H9 (cell line): Measurements from ENCODE around the gene MSH3. TPM values are rescaled to one million over a fixed set of nuclear protein-coding genes. Genes with fewer than 3 reads are reported as not detected.
A peak's percentile ranks its signal among the peaks of the same experiment; 100 is the strongest.

Experiments used
- DNase-seq: peaks from one replicate; pipeline ENCODE4 v3.0.0-alpha.2; 2017
- H2AFZ ChIP-seq: one replicate; pipeline ENCODE4 v1.6.1; 2013; ENCODE audit warnings: mild to moderate bottlenecking, low read length, control low read depth, moderate library complexity
- H2AK5ac ChIP-seq: 2 replicates; pipeline ENCODE4 v1.6.1; 2013; ENCODE audit warnings: low read length, control low read depth, mixed read lengths; ENCODE audit not compliant: insufficient read length
- H2BK120ac ChIP-seq: one replicate; pipeline ENCODE4 v1.6.1; 2013; ENCODE audit warnings: low read depth, mild to moderate bottlenecking, low read length, control low read depth, inconsistent platforms; ENCODE audit not compliant: poor library complexity, severe bottlenecking
- H2BK12ac ChIP-seq: 2 replicates; pipeline ENCODE4 v1.6.1; 2013; ENCODE audit warnings: low read length, control low read depth, mixed read lengths, low read depth; ENCODE audit not compliant: insufficient read length
- H2BK15ac ChIP-seq: 2 replicates; pipeline ENCODE4 v1.6.1; 2013; ENCODE audit warnings: low read depth, low read length, control low read depth
- H2BK20ac ChIP-seq: one replicate; pipeline ENCODE4 v1.6.1; 2013; ENCODE audit warnings: low read depth, mild to moderate bottlenecking, low read length, control low read depth, inconsistent platforms; ENCODE audit not compliant: poor library complexity, severe bottlenecking
- H2BK5ac ChIP-seq: 2 replicates; pipeline ENCODE4 v1.6.1; 2013; ENCODE audit warnings: low read length, control low read depth, mixed read lengths; ENCODE audit not compliant: insufficient read length
- H3K14ac ChIP-seq: 2 replicates; pipeline ENCODE4 v1.6.1; 2013; ENCODE audit warnings: low read length, control low read depth; ENCODE audit not compliant: insufficient read depth
- H3K18ac ChIP-seq: 2 replicates; pipeline ENCODE4 v1.6.1; 2013; ENCODE audit warnings: low read depth, mild to moderate bottlenecking, mixed read lengths, low read length, control low read depth; ENCODE audit not compliant: insufficient read length
- H3K23ac ChIP-seq: 2 replicates; pipeline ENCODE4 v1.6.1; 2013; ENCODE audit warnings: low read length, control low read depth, mixed read lengths, low read depth; ENCODE audit not compliant: insufficient read length
- H3K23me2 ChIP-seq: 2 replicates; pipeline ENCODE4 v1.6.1; 2013; ENCODE audit warnings: low read depth, mild to moderate bottlenecking, mixed read lengths, low read length, control low read depth; ENCODE audit not compliant: insufficient read length, poor library complexity, severe bottlenecking
- H3K27ac ChIP-seq: 2 replicates; pipeline ENCODE4 v1.5.1; 2013; ENCODE audit warnings: low read length, control low read depth, mixed read lengths, low read depth; ENCODE audit not compliant: insufficient read length
- H3K27me3 ChIP-seq: 2 replicates; pipeline ENCODE4 v1.6.1; 2013; ENCODE audit warnings: low read length, control low read depth, inconsistent platforms; ENCODE audit not compliant: insufficient read depth
- H3K4ac ChIP-seq: 2 replicates; pipeline ENCODE4 v1.6.1; 2013; ENCODE audit warnings: low read depth, mild to moderate bottlenecking, control low read depth, inconsistent platforms, low read length, moderate library complexity
- H3K4me1 ChIP-seq: 2 replicates; pipeline ENCODE4 v1.6.1; 2013; ENCODE audit warnings: low read length, control low read depth, inconsistent platforms; ENCODE audit not compliant: insufficient read depth
- H3K4me2 ChIP-seq: 2 replicates; pipeline ENCODE4 v1.6.1; 2013; ENCODE audit warnings: low read length, control low read depth, mixed read lengths; ENCODE audit not compliant: insufficient read length, insufficient read depth
- H3K56ac ChIP-seq: 2 replicates; pipeline ENCODE4 v1.6.1; 2013; ENCODE audit warnings: low read depth, mild to moderate bottlenecking, mixed read lengths, low read length, control low read depth; ENCODE audit not compliant: insufficient read length
- H3K79me1 ChIP-seq: 2 replicates; pipeline ENCODE4 v1.6.1; 2013; ENCODE audit warnings: low read depth, mild to moderate bottlenecking, moderate library complexity, low read length, control low read depth, inconsistent platforms; ENCODE audit not compliant: insufficient read depth, poor library complexity, severe bottlenecking
- H3K79me2 ChIP-seq: 2 replicates; pipeline ENCODE4 v1.6.1; 2013; ENCODE audit warnings: low read length, control low read depth, inconsistent platforms; ENCODE audit not compliant: insufficient read depth
- H3K9ac ChIP-seq: 2 replicates; pipeline ENCODE4 v1.6.1; 2013; ENCODE audit warnings: low read length, control low read depth, mixed read lengths; ENCODE audit not compliant: insufficient read length; ENCODE audit errors: extremely low read depth
- H3K9me3 ChIP-seq: one replicate; pipeline ENCODE4 v1.6.1; 2013; ENCODE audit warnings: low read depth, low read length, inconsistent platforms; ENCODE audit not compliant: control insufficient read depth
- H3T11ph ChIP-seq: one replicate; pipeline ENCODE4 v1.6.1; 2013; ENCODE audit warnings: mild to moderate bottlenecking, low read length, control low read depth, inconsistent platforms
- H4K20me1 ChIP-seq: one replicate; pipeline ENCODE4 v1.6.1; 2013; ENCODE audit not compliant: control insufficient read depth, insufficient read length, insufficient read depth
- H4K5ac ChIP-seq: 2 replicates; pipeline ENCODE4 v1.6.1; 2013; ENCODE audit warnings: low read depth, mild to moderate bottlenecking, mixed read lengths, low read length, control low read depth; ENCODE audit not compliant: insufficient read length
- H4K8ac ChIP-seq: replicated peaks from 2 replicates; pipeline ENCODE4 v1.6.1; 2013; ENCODE audit warnings: low read length, control low read depth, mixed read lengths, low read depth; ENCODE audit not compliant: insufficient read length
- H4K91ac ChIP-seq: 2 replicates; pipeline ENCODE4 v1.6.1; 2013; ENCODE audit warnings: low read depth, mild to moderate bottlenecking, moderate library complexity, mixed read lengths, low read length, control low read depth; ENCODE audit not compliant: insufficient read length
- H3K27ac Mint-ChIP-seq, 3 experiments: 2 replicates in 2 of 3; 3 replicates in 1 of 3; pipeline ENCODE4 v1.8.0; 2020 to 2021; ENCODE audit warnings: mixed read lengths in 3 of 3, mild to moderate bottlenecking in 1 of 3, moderate library complexity in 1 of 3
- H3K27me3 Mint-ChIP-seq: 2 replicates; pipeline ENCODE4 v1.8.0; 2021; ENCODE audit warnings: low read depth, mild to moderate bottlenecking, moderate library complexity, mixed read lengths
- H3K36me3 Mint-ChIP-seq, 3 experiments: 2 replicates in 2 of 3; 3 replicates in 1 of 3; pipeline ENCODE4 v1.8.0; 2020 to 2021; ENCODE audit warnings: low read depth in 3 of 3, mixed read lengths in 3 of 3; ENCODE audit not compliant: insufficient read depth in 1 of 3
- H3K4me1 Mint-ChIP-seq, 2 experiments: 2 replicates each; pipeline ENCODE4 v1.8.0; 2020; ENCODE audit warnings: mixed read lengths in 2 of 2
- H3K4me3 Mint-ChIP-seq, 2 experiments: 2 replicates in 1 of 2; 3 replicates in 1 of 2; pipeline ENCODE4 v1.8.0; 2020 to 2021; ENCODE audit warnings: mild to moderate bottlenecking in 2 of 2, mixed read lengths in 2 of 2, moderate library complexity in 1 of 2
- H3K9me3 Mint-ChIP-seq, 2 experiments: 2 replicates in 1 of 2; 3 replicates in 1 of 2; pipeline ENCODE4 v1.8.0; 2020; ENCODE audit warnings: mild to moderate bottlenecking in 2 of 2, mixed read lengths in 2 of 2, moderate library complexity in 1 of 2
- CTCF ChIP-seq: fragments of 200-600 bp; sonication (generic); conservative IDR thresholded peaks from 3 replicates; pipeline ENCODE4 v1.8.0; 2021; ENCODE audit warnings: antibody characterized with exemption, mild to moderate bottlenecking
- total RNA-seq: library from RNA; stranded (reverse); gene quantifications from 2 replicates; pipeline ENCODE4 v1.2.1, GENCODE V29; 2021

MSH3 gene
- total RNA-seq, 1 experiment from 2014 or later: 17.3 TPM

- Histone ChIP-seq H4K20me1 (no peaks in the 10 kb centered on the region), H4K8ac (no peak overlapping the region), H2BK12ac (no peak overlapping the region), H3K27me3 (no peaks in the 10 kb centered on the region), H2BK5ac (no peak overlapping the region), H3K4me1 (peaks cover 7% of the 10 kb centered on the region; the same call in 1 of the 2 replicates), H3K9ac (no peak overlapping the region), H4K5ac (no peak overlapping the region), H3K23ac (no peak overlapping the region), H3K14ac (no peak overlapping the region), H4K91ac (no peak overlapping the region), H3K4me2 (no peak overlapping the region), H3K23me2 (no peaks in the 10 kb centered on the region), H2BK20ac (no peak overlapping the region), H3T11ph (no peak overlapping the region), H2BK120ac (no peak overlapping the region), H2BK15ac (no peak overlapping the region), H3K27ac (no peak overlapping the region), H3K9me3 (no peaks in the 10 kb centered on the region), H3K18ac (no peak overlapping the region), H2AFZ (no peak overlapping the region), H3K4ac (no peak overlapping the region), H2AK5ac (no peak overlapping the region), H3K79me1 (no peaks in the 10 kb centered on the region), H3K79me2 (no peaks in the 10 kb centered on the region), H3K56ac (no peak overlapping the region)
- no peak for TF ChIP-seq CTCF
- no peaks in the 10 kb centered on the region for H3K9me3 Mint-ChIP-seq
- H3K4me3 Mint-ChIP-seq: no peak overlapping the region
- H3K27me3 Mint-ChIP-seq: no peaks in the 10 kb centered on the region
- H3K27ac Mint-ChIP-seq: peak overlapping the region in 1 of 3 experiments; percentile 18; a peak in 1 of 7 replicates
- H3K4me1 Mint-ChIP-seq: peaks cover 6 to 24% of the 10 kb centered on the region in 2 experiments
- H3K36me3 Mint-ChIP-seq: peaks cover 9 to 16% (median 15%) of the 10 kb centered on the region in 3 experiments
- no peak for DNase-seq
Observed at GRCh38 chr5:80703291-80703690, 48.8 kb downstream of the MSH3 start.
